Lower lobe of right lung (tissue), 2 donors: ENCODE data around the gene RPLP2. TPM values are rescaled to one million over a fixed set of nuclear protein-coding genes. Genes with fewer than 3 reads are reported as not detected.

Source experiments
- ATAC-seq, 2 donors: fragments of 200-7000 bp; cut with Tn5 transposase; one replicate each; pipeline ENCODE4 v1.9.1; 2020 to 2022; ENCODE audit warnings: mild to moderate bottlenecking in 2 of 2, moderate library complexity in 2 of 2
- DNase-seq: peaks from one replicate; pipeline ENCODE4 v3.0.0-alpha.2; 2020
- H3K27ac ChIP-seq: fragments of 200-600 bp; one replicate; pipeline ENCODE4 v1.8.0; 2022
- H3K27me3 ChIP-seq: fragments of 200-600 bp; one replicate; pipeline ENCODE4 v1.8.0; 2022; ENCODE audit warnings: low read depth
- H3K36me3 ChIP-seq: fragments of 200-600 bp; one replicate; pipeline ENCODE4 v1.8.0; 2022; ENCODE audit warnings: mild to moderate bottlenecking
- H3K4me1 ChIP-seq: fragments of 200-600 bp; one replicate; pipeline ENCODE4 v1.8.0; 2022
- H3K4me3 ChIP-seq: fragments of 200-600 bp; one replicate; pipeline ENCODE4 v1.8.0; 2022; ENCODE audit warnings: mild to moderate bottlenecking
- H3K9me3 ChIP-seq: fragments of 200-600 bp; one replicate; pipeline ENCODE4 v1.8.0; 2022
- CTCF ChIP-seq: fragments of 200-600 bp; IDR thresholded peaks from one replicate; pipeline ENCODE4 v1.8.0; 2022; ENCODE audit warnings: antibody characterized with exemption, mild to moderate bottlenecking
- intact Hi-C: fragments of 100-400 bp; cut with DNase I; formaldehyde crosslinking; loops from one replicate; pipeline ENCODE4 v1.11.0; 2022
- total RNA-seq: library from RNA; stranded (reverse); fragmentation: NEBNext Ultra II Directional; extraction: Animal tissue kit (Norgen Biotek cat#: 25700); gene quantifications from one replicate; pipeline ENCODE4 v1.2.1, GENCODE V29; 2021
- donor health status: DM: no; HTN: yes; CAD: no; lungs with severe emphysema.

The RPLP2 gene
- total RNA-seq, 1 donor from 2014 or later: 1,518 TPM

- peaks cover 9% of the 10 kb centered on the region for H3K36me3 ChIP-seq
- no peaks in the 10 kb centered on the region for H3K27me3 ChIP-seq
- H3K4me1 ChIP-seq: peaks cover 86% of the 10 kb centered on the region
- ATAC-seq: no peak
- peak overlapping the region; percentile 86 for H3K27ac ChIP-seq
- no peaks in the 10 kb centered on the region for H3K9me3 ChIP-seq
- intact Hi-C loops: no loop called here
- peak overlapping the region; percentile 58 for H3K4me3 ChIP-seq
- no peak for TF ChIP-seq CTCF
- DNase-seq: no peak
Measured at GRCh38 chr11:829847-830294, 20.1 kb downstream of the RPLP2 start.

- Histone ChIP-seq H3K4me3 (peak overlapping the region; percentile 58), H3K27ac (peak overlapping the region; percentile 86), H3K27me3 (no peaks in the 10 kb centered on the region), H3K9me3 (no peaks in the 10 kb centered on the region), H3K4me1 (peaks cover 89% of the 10 kb centered on the region), H3K36me3 (peaks cover 2% of the 10 kb centered on the region)
- intact Hi-C loops: no loop called here
- DNase-seq: peak; percentile 87
- peak; percentile 60 to 69 for ATAC-seq
- no peak for TF ChIP-seq CTCF
Measured at GRCh38 chr11:830295-831117, 20.7 kb downstream of the RPLP2 start.

GRCh38 chr11:831118-831864, 21.5 kb downstream of the RPLP2 start:
- Histone ChIP-seq H3K4me1 (peaks cover 86% of the 10 kb centered on the region), H3K4me3 (peak overlapping the region; percentile 58)

GRCh38 chr11:831961-832528, 22.3 kb downstream of the RPLP2 start:
- peaks cover 13% of the 10 kb centered on the region for H3K36me3 ChIP-seq
- no peak for TF ChIP-seq CTCF
- no peaks in the 10 kb centered on the region for H3K27me3 ChIP-seq
- intact Hi-C loops: no loop called here
- DNase-seq (no peak), ATAC-seq (no peak)
- no peaks in the 10 kb centered on the region for H3K9me3 ChIP-seq
- H3K4me3 ChIP-seq: peak overlapping the region; percentile 85
- H3K27ac ChIP-seq: peak overlapping the region; percentile 91
- H3K4me1 ChIP-seq: peaks cover 79% of the 10 kb centered on the region

More at GRCh38 chr11:831118-831864, 21.5 kb downstream of the RPLP2 start:
- Histone ChIP-seq H3K9me3 (no peaks in the 10 kb centered on the region), H3K36me3 (peaks cover 6% of the 10 kb centered on the region), H3K27me3 (no peaks in the 10 kb centered on the region), H3K27ac (no peak overlapping the region)
- ATAC-seq: no peak
- intact Hi-C loops: no loop called here
- no peak for DNase-seq
- TF ChIP-seq CTCF: no peak

GRCh38 chr11:832529-833113, 22.9 kb downstream of the RPLP2 start, which contains the start of gene CD151:
Gene CD151 (plus strand): TSS chr11:832952. CDS start chr11:836070, 3,118 bp downstream.
- intact Hi-C loops: no loop called here
- Histone ChIP-seq H3K27me3 (no peaks in the 10 kb centered on the region), H3K36me3 (peaks cover 19% of the 10 kb centered on the region), H3K9me3 (no peaks in the 10 kb centered on the region), H3K4me1 (peaks cover 77% of the 10 kb centered on the region), H3K4me3 (peak within 1 kb of the TSS; percentile 85), H3K27ac (peak within 1 kb of the TSS; percentile 91)
- DNase-seq (no peak), ATAC-seq (peak; percentile 45 to 53)
- no peak for TF ChIP-seq CTCF
